HG03064 (cell line): Measurements from ENCODE around the gene KLK5.
A peak's percentile ranks its signal among the peaks of the same experiment; 100 is the strongest.

Experiments used
- ATAC-seq: cut with Tn5 transposase; IDR thresholded peaks from one replicate; pipeline ENCODE4 v1.9.1; 2021; ENCODE audit warnings: low read depth; ENCODE audit not compliant: unreplicated experiment

The KLK5 gene

DNA sequence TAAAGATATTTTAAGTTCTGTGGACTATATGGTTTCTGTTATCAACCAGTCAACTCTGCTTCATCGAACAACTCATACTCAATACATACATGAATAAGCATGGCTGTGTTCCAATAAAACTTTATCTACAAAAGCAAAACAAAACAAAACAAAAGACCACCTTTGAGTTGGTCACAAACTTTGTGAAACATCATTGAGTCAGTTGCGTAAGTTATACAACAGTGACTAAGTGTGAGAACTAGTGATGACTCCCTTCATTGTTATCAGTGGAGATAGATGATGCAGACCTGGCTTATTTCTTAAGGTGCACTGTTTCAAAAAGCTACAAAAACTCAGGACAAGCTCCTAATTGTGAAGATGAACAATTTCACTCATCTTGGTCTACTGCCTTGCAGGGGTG is 27.1 kb downstream of the KLK5 start:
- ATAC-seq = no peak

DNA sequence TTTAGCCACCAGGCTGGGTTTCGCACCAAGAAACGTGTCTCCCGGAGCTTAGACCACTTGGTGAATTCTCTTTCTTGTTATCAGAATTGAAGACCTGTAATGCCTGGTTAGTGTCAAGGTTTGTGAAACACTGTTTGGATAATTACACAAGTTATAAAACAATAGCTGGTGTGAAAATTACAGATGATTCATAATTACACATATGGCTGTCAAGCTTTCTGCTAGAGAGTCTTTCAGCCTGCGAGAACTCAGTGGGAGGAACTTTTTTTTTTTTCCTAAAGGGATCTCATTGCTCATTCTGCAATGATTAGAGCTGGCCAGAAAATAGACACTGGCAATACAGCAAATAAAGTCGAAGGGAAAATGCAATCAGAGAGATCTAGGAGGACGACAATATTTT is 28.3 kb downstream of the KLK5 start:
- ATAC-seq = no peak

DNA sequence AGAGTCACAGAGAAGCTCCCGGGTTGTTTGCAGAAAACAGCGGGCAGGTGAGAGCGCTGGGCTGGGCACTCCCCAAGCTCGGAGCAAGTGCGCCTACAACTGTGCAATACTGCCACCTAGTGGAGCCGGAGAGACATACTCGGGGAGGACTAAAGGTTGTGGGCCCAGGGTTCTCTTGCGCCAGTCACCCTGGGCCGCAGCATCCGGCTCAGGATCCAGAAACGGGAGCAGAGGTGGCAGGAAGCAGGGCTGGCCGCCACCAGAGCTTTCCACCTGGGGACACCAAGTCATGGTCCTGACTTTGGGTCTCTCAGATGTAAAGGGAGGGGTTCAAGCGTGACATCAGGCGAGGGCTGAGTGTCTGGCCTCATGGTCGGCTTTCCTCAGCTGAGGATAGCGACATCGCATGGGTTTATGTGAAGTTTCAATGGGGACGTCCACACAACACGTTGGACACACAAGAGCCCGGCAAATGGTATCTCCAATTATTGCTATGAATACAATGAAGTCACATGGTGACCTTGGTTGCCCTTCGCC is 30.5 kb downstream of the KLK5 start:
- no peak for ATAC-seq

DNA sequence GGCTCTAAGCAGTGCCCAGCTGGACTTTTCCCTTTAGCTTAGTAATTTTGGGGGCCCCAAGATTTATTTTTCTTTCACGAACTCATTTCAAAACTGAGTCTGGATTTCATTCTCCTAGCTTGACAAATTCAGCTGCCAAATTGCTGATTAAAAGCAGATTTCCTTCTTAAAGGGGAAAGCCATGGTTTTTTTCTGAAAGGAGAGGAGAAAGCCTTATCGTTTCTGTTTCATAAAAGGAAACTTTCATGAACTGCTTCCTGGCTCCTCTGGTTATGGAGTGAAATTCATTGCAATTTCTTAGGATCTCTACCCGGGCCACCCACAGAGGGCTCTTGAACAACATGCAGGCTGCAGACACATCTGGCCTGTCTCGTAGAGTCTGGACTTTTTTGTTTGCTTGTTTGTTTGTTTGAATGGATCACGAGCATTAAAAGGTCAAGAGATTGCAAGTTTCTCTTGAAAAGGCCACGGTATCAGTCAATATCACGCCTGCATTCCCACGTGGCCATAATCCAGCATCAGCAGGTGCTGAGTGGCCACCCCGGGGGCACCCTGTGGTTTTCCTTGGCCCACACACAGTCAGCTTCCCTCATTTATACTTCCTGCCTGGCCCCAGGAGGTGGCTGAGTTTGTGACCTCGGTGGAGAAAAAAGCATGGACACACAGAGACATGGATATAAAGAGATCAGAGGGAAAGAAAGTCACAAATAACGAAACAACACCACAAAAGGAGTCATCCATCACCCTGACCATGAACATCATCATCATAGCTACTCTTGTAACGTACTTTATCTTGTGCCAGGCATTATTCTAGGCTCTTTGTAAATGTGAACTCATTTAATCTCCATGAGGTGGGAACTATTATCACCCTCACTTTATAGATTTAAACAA is 31.2 kb downstream of the KLK5 start:
- no peak for ATAC-seq

DNA sequence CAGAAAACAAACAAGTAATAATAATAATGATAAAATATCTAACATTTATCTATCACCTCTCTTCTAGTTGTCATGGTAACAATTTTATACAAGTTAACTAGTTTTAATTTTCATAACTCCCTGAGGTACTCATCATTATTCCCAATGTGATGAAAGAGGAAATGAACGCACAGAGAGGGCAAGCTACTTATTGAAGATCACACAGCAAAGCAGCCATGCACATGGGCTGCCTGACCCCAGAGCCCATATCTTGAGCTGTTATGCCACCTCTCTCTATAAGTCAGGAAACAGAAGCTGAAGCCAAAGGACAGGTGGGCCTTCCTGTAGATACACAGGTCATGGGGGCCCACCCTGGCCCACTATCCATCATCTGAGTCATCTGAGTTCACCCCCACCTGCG is 36.8 kb downstream of the KLK5 start:
- ATAC-seq = no peak

DNA sequence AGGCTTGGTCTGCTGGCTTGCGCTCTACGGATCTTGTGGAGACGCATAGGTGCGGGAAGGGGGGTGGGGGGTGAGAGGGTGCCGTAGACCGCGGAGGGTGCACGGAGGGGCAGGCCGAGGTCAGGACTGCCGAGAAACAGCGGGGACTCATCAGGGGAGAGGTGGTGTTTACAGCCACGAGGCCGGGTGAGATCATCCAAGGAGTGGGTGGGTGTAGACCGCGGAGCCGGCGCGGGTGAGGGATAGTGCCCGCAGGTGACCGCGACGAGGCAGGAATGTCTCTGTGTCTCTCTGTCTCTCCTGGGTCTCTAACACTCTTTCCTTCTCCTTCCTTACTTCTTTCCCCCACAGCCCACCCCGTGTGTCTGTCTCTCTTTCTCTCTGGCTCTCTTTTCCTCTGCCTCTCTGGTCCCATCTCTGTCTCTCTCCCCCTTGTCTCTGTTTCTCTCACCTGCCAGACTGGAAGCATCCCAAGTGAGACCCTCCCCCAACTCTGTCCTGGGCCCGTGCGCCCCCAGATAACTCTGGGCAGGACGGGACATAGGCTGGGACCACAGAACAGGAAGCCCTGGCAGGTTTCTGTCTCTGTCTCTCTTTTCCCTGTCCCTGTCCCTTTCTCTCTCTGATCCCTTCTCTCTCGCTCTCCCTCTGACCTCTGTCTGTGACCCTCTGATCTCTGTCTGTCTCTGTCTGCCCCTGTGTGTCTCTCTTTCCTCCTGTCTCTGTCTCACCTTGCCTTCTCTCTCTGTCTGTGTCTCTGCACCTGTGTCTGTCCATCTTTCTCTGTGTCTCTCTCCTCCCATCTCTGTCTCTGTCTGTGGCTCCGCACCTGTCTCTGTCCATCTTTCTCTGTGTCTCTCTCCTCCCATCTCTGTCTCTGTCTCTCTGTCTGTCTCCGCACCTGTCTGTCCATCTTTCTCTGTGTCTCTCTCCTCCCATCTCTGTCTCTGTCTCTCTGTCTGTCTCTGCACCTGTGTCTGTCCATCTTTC is 39.8 kb downstream of the KLK5 start:
- no peak for ATAC-seq

DNA sequence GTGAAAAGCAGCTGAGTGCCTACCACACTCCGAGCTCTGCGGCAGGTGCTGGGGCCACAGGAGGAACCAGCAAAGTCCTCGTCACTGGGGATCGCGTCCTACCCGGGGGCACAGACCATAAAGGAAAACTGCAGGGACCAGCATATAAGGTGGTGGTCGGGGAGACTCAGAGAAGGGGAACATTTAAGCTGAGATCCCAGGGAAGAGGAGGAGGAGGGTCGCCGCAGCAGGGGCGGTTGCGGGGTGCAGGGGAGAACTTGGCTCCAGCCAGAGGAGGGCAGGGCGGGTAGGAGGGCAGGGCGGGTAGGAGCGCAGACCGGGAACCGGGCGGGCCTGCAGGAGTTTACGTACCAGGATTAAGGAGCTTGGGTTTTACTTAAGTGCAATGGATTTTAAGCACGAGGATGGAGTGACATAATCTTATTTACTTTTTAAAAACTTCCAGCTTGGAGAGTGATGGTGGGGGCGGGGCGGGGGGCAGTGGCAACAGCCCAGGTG is 40.7 kb downstream of the KLK5 start:
- no peak for ATAC-seq

DNA sequence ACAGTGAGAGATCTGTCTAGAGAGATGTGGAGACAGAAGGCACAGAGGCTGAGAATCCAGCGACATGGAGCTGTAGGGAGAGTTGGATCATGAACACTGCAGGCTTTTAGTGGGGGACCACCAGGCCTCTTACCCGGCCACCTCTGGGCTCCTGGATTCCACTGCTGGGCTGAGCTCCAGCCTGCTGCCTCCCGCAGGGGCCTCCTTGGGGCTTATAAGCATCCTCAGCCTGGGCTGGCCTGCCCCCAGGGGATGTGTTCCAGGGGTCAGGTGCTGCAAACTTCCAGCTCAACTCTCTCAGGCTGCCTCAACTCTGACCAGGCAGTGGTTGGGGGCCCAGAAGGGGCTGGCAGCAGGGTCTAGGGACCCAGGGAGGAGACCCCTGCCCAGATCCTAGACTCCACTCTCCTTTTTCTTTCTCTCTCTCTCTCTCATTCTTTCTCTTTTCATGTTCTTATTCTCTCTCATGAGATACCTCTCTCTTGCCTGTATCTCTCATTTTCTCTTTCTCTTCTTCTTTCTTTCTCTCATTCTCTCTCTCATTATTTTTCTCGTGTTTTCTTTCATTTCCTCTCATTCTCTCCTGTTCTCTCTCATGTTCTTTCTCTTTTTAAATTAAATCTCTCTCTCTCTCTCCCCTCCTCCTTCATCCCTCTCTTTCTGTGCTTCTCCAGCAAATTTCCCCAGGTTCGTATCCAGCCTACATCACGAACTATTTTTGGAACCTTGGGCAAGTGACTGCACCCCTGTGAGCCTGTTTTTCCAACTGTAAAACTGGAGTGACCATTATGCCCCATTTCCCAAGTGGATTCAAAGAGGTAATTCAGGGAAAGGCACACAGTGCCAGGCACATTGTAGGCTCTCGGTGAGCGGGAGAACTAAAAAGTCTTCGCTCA is 41.4 kb downstream of the KLK5 start, which contains the start of gene KLK4:
Gene KLK4, minus strand, starts transcription at position 190 of the 896 bp plus-strand sequence. CDS start 657 bp downstream, outside the sequence.
- ATAC-seq = no peak

DNA sequence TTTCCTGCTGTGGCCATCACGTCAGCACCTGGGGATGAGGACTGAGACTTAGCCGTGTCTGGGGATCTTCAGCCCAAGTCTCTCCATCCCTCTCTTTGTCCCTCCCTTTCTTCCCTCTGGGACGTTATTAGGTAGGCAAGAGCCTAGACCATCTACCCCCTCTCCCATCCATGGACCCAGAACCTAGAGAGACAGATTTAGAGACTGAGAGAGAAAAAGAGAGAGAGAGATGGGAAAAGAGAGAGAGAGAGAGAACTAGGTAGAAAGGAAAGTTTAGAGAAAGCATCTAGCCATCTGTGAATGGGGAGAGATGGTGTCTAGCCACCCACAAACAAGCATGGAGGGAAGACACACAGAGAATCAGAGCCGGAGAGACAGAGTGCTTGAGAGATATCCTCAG is 42.1 kb downstream of the KLK5 start:
- no peak for ATAC-seq

DNA sequence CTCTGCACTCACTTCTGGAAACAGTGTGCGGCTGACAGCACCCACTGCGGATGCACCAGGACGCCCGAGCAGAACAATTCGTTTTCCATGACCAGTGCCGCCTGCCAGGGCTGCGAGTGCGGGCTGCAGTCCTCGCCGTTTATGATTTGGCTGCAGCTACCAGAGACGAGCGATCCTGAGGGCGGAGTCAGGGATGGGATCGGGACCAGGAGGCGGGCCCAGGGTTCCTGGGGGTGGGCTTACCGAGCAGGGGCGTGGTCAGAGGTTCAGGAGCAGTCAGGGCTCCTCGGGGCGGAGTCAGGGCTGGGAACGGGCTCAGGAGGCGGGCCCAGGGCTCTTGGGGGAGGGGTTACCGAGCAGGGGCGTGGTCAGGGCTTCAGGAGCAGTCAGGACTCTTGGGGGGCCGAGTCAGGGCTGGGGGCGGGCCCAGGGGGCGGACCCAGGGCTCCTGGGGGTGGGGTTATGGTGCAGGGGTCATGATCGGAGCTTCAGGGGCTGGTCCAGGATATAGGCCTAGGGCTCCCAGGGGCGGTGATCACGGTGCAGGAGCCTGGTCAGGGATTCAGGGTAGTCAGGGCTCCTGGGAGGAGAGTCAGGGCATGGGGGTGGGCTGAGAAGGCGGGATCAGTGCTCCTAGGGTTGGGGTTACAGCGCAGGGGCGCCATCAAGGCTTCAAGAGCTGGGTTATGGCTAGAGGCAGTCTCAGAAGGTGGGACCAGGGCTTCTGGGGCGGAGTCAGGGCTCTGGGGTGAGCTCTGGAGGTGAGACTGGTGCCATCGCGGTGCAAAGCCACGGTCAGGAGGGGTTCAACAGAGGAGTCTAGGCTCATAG is 43.4 kb downstream of the KLK5 start:
- no peak for ATAC-seq

DNA sequence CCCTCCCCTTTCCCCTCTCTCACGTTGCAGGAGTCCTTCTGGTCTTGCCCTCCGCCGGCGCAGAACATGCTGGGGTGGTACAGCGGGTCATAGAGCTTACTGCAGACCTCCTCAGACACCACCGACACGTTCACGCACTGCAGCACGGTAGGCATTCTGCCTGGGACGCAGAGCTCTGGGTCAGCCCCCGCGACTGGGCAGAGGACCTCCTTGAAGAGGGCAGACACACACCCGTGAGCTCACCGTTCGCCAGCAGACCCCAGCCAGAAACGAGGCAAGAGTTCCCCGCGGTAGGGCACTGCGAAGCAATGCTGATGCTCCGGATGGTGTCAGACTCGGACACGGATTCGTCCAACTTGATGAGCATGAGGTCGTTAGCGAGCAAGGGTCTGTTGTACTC is 44.5 kb downstream of the KLK5 start:
- no peak for ATAC-seq

DNA sequence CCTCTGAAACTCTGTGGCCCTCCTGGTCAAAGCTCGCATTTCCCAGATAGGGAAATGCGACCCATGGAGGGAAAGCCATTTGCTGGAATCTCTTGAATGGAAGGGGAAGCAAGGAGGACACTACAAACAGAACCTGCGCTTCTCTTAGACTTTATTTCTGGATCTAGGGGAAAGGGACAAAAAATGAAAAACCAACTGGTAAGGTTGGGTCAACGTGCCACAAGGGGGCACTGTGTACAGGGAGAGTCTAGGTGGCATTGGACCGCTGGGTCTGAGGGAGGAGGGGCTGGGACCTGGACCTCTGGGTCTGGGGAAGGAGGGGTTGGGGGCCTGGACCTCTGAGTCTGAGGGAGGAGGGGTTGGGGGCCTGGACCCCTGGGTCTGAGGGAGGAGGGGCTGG is 46.6 kb downstream of the KLK5 start:
- no peak for ATAC-seq

DNA sequence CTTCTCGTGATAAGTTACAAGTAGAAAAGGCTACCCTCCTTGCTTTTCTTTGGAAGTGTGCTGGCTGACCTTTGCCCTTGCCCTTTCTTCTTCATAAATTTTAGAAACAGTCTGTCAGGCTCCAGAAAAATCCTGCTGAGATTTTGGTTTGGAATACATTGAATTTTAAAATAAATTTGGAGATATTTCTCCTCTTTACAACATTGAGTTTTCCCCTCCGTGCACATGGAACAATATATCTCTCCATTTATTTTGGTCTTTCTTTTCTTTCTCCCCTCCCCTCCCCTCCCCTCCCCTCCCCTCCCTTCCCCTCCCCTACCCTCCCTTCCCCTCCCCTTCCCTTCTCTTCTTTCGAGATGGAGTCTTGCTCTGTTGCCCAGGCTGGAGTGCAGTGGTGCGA is 50.2 kb downstream of the KLK5 start:
- ATAC-seq = no peak

DNA sequence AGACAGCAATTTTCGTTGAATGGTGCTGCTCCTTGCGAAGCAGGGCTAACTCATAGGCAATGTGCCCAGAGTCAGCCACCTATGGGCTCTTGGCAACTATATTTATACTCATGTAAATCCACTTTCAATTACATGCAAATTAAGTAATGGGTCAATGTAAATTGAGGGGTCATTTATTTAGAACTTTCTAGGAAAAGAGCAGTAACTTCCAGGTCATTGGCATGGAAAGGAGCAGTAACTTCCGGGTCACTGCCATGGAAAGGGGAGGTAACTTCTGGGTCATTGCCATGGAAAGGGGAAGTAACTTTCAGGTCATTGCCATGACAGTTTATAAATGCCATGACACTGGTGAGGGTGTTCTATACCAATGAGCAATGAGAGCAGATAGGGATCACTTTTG is 53.3 kb downstream of the KLK5 start:
- ATAC-seq = no peak

DNA sequence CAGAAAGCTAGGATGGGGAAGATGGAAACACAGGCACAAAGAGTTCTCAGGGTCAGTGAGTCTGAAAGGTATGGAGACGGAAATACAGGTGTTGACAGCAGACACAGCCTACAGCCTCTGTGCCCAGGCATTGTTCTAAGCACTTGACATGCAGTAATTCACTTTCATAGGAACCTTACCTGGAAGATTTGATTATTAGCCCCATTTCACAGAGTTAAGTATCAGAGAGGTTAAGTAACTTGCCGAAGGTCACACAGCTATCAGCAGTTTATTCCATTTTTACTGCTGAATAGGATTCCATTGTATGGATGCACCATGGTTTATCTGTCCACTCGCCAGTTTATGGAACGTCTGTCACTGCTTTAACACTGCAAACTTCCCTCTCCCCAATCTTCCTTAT is 54.8 kb downstream of the KLK5 start:
- no peak for ATAC-seq

DNA sequence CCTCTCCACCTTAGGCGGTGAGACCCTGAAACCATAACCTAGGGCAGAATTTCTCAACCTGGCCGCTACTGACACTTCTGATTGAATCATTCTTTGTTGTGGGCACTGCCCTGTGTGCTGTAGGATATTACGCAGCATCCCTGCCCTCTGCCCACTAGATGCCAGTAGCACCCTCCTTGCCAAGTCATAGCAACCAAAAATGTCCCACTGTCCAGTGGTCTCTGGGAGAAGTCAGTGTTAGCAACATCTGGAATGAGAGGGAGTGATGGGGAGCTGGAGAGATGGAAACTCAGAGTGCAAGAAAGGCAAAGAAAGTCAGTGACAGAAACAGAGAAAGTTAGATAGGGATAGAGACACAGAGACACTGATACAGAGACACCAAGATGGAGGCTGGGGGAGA is 55.2 kb downstream of the KLK5 start:
- ATAC-seq = no peak

DNA sequence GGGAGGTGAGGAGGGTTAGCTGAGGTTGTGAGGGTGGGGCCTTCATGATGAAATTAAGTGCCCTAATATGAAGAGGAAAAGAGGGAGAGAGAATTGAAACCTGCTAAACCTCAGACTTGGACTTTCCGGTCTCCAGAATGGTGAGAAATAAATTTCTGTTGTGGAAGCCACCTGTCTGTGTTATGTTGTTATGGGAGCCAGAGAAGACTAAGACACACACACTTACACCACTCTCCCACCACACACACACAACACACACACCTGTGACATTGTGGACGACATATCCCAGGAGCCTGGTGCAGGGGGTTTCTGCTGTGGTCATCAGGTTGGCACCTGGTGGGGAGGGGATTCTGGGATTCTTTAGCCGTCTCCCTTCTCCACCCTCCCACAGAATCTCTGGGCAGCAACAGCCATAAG is 55.6 kb downstream of the KLK5 start:
- peak; percentile 21 for ATAC-seq

DNA sequence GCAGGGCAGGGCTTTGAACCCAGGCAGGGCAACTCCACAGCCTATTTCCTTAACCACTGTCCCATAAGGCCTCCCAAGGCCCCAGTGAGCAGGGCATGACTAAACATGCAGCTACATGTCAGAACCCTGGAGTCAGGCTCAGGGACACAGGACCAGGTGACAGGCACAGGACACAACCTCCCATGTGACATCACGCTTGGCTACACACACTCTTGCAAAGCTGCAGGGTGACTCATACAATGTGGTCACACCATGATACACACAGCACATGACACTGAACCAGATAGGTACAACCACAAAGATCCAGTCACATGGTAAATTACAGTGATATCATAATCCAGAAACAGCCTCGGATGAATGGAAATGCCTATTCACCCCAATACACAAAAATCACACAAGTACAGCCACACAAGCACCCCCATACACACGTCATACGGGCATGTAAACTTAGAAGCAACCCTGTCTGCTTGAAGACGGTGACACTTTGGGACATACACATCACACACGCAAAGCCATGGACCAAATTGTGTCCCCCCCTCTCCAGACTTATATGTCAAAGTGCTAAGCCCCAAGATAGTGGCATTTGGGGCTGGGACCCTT is 56.1 kb downstream of the KLK5 start:
- peak; percentile 69 for ATAC-seq
